ENCODE results near the gene MXD3.

DNA sequence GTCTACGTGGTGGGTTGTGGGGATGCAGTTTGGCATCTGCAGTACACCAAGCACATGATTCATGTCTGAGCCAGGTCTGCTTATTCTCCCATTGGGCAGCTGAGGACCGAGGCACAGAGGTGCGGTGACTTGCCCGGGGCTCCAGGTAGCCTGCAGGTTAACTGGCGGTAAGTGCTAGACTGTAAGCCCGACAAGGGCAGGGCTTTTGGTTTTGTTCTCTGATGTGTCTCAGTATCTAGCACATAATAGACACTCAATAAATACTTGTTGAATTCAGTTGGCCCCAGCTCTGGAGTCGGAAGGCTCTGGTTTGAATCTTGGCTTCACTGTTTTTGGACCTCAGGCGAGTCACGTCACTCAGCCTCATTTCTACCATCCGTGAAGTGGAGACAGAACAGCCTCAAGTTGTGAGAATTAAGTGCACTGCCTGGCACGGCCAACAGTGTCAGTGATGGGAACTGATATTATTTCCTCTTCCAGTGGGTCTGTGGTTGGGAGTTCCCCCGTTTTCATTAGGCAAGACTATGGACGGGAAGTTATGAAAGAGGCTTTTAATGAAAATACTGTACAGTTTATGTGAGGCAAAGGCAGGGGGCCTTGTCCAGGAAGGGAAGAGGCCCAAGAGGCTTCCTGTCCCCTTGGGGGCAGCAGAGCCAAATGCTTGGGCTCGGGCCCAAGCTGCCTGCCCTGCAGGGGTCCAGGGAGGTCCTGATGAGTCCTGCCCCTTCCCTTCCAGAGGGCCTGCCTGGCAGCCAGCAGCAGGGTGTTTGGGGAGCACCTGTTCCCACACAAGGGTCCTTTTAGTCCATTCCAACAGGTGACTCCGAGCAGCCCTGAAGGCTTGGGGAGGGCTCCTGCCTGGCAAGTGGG is 4.8 kb downstream of the MXD3 start:
- TF ChIP-seq POLR2A (IDR thresholded peaks at IDR 0.05; ENCODE audit: low read length) (peak; percentile 37), GATA1 (IDR thresholded peaks at IDR 0.05; ENCODE audit: low read depth, low read length) (no peak)
